HG02798 (cell line): ENCODE measurements around the gene IL6R.

Source experiments
- ATAC-seq: cut with Tn5 transposase; IDR thresholded peaks from one replicate; pipeline ENCODE4 v1.9.1; 2021; ENCODE audit warnings: mild to moderate bottlenecking; ENCODE audit not compliant: unreplicated experiment, poor library complexity

Gene IL6R

DNA sequence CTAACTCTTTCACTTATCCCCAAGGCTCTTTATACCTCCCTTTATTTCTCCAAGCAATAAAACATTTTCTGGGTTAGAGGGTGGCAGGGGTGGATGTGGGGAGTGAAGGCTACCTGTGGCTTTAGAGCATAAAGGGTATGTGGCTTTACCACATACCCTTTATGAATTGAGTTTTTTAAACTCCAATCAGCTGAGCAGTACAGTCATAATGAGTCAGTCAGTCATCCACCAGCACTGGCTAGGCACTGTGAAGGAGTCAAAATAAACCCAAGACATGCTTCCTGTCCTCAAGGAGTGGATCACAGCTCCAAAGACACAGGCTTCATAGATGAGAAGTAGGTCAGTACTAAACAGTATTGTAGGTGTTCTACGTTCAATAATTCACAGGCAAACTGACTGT is 94.3 kb downstream of the IL6R start:
- ATAC-seq: no peak

- no peak for ATAC-seq
These were observed 95.4 kb downstream of the IL6R start for GRCh38 chr1:154500533-154500932.

DNA sequence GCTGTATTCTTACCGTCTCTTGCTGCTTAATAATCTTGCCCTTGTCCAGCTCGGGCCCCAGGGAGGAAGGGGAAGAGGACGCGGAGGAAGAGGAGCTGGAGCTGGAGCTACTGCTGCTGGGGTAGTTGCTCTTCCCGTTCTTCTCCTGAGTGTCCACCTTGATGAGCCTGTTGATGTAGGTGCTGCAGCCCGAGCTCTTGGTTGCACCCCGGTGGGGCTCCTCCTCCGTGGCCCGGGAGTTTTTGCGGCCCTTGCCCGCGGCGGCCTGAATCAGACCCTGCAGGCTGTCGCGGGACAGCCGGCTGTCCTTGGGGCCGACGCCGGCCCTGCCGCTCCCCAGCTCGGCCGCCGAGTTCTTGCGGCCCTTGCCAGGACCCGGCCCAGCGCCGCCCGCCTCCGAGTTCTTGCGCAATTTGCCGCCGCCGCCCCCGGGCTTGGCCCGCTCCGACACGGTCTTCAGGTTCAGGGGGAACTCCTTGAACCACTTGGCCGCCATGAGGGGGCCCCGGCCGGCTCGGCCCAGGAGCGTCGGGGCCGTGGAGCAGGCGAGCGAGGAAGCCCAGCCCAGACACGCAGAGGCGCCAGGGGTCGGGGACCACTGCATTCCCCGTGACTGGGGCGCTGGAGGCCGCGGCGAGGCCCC is 96.4 kb downstream of the IL6R start:
- no peak for ATAC-seq

GRCh38 chr1:154502066-154502743 is 97.1 kb downstream of the IL6R start, which contains the start of the genes SHE and TDRD10:
TSS of gene SHE (minus strand) at chr1:154502412. CDS start at chr1:154502026, 386 bp downstream.
TSS of gene TDRD10 (plus strand) at chr1:154502219. CDS start at chr1:154506904, 4,685 bp downstream.
- no peak for ATAC-seq

DNA sequence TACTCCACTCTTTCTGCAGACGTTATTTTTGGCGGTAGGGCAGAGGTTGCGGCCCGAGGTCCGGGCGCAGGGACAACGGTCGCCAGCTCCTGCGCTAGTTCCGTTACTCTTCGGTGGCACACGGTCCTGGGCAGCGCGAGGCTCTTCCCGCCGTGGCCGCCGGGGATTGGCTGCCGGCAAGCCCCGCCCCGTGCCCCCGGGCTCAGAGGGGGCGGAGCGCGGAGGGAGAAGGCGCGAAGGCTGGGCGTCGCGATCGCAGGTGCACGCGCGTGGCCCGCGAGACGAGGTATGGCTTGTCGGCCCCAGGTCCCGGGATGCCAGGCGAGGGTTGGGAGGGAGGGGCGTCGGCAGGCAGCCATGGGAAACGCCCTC is 97.6 kb downstream of the IL6R start:
- ATAC-seq: no peak

DNA sequence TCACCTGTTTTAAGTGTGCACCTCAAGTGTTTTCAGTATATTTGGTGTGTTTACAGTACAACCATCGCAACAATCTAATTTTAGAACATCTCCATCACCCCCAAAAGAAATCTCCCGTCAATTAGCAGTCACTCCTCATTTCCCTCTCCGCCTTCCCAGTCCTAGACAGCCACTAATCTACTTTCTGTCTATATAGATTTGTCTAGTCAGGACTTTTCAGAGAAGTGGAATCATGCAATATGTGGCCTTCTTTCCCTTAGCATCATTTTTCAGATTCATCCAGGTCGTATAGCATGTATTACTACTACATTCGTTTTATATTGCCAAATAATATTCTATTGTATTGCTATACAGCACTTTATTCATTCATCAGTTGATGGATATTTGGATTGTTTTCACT is 98.8 kb downstream of the IL6R start:
- no peak for ATAC-seq

DNA sequence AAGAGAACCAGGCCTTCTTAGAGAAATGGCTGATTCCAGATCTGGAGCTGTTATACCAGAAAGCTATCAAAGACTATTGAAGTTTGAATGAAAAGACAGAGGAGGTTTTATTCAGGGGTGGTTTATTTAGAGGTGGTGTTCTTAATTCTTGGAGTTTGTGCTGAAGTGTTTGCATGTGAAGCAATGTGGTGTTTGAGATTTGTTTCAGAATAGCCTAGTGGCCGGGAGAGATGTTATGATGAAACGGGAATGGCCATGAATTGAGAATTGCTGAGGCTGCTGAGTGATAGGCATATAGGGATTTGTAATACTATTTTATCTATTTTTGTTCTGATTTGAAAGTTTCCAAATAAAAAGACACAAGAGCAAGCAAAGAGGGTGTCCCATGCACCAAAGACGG is 107.6 kb downstream of the IL6R start:
- ATAC-seq: no peak

DNA sequence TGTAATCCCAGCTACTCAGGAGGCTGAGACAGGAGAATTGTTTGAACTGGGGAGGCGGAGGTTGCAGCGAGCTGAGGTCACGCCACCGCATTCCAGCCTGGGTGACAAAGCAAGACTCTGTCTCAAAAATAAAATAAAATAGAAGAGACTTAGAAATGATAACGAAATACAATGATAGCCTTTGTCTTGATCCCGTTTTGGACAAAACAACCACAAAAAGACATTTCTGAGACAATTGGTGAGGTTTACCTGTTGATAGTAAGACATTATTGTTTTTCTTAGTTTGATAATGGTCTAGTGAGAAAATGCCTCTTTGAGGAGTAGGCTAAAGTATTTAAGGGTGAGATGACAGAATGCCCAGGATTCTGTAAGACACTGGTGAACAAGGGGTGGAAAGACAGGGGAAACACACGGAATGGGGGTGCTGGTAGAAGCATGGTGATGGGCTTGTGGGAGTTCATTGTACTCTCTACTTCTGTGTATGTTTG is 109.0 kb downstream of the IL6R start:
- no peak for ATAC-seq

DNA sequence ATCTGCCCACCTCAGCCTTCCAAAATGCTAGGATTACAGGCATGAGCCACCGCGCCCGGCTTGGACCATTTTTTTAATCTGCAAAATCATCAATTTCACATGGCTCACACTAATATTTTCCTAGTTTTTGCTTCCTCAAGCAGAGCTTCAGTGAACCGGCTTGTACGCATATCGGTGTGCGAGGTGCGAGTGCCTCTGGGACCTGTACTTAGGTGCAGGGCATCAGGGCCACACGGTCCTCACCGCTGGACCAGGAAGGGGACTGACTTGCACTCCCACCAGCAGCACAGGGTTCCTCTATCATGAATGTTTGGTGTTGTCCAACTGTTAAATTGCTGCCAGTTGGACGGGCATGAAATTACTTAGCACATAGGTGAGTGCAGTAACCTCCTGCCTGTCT is 112.5 kb downstream of the IL6R start:
- no peak for ATAC-seq
